Subcutaneous abdominal adipose tissue (tissue), 5 donors: ENCODE data around the gene CLTRN.

Experiments
- H3K27ac ChIP-seq: one replicate; pipeline ENCODE4 v1.7.0; 2013; ENCODE audit warnings: low read depth, mild to moderate bottlenecking, inconsistent platforms, low read length, moderate library complexity
- H3K27me3 ChIP-seq, 5 donors: one replicate each; pipeline ENCODE4 v1.7.0; 2013; ENCODE audit warnings: low read length in 5 of 5, inconsistent platforms in 1 of 5; ENCODE audit not compliant: control insufficient read depth in 5 of 5, insufficient read depth in 4 of 5
- H3K36me3 ChIP-seq, 5 donors: one replicate each; pipeline ENCODE4 v1.7.0; 2013; ENCODE audit warnings: low read length in 5 of 5; ENCODE audit not compliant: control insufficient read depth in 5 of 5, insufficient read depth in 5 of 5
- H3K4me1 ChIP-seq, 5 donors: one replicate each; pipeline ENCODE4 v1.7.0; 2013; ENCODE audit warnings: low read length in 5 of 5, mild to moderate bottlenecking in 3 of 5, moderate library complexity in 1 of 5; ENCODE audit not compliant: control insufficient read depth in 5 of 5, insufficient read depth in 5 of 5
- H3K4me3 ChIP-seq, 5 donors: one replicate each; pipeline ENCODE4 v1.7.0; 2013; ENCODE audit warnings: low read length in 5 of 5, low read depth in 1 of 5
- H3K9ac ChIP-seq, 5 donors: one replicate each; pipeline ENCODE4 v1.7.0; 2013; ENCODE audit warnings: low read length in 5 of 5, mild to moderate bottlenecking in 4 of 5, moderate library complexity in 3 of 5
- H3K9me3 ChIP-seq, 5 donors: one replicate each; pipeline ENCODE4 v1.7.0; 2013; ENCODE audit warnings: low read length in 5 of 5; ENCODE audit not compliant: control insufficient read depth in 5 of 5
- donor health status: healthy.
- donor health status: healthy.
- donor health status: healthy.
- donor health status: healthy.
- donor health status: healthy.

CLTRN gene

GRCh38 chrX:15680401-15680800 lies 15.8 kb upstream of the CLTRN start:
- Histone ChIP-seq H3K27me3 (no peaks in the 10 kb centered on the region), H3K36me3 (peaks cover 0 to 15% (median 4%) of the 10 kb centered on the region in 5 donors), H3K9ac (no peak overlapping the region), H3K9me3 (no peaks in the 10 kb centered on the region), H3K4me1 (peaks cover 6 to 16% (median 12%) of the 10 kb centered on the region in 5 donors), H3K27ac (no peak overlapping the region), H3K4me3 (no peak overlapping the region)

DNA sequence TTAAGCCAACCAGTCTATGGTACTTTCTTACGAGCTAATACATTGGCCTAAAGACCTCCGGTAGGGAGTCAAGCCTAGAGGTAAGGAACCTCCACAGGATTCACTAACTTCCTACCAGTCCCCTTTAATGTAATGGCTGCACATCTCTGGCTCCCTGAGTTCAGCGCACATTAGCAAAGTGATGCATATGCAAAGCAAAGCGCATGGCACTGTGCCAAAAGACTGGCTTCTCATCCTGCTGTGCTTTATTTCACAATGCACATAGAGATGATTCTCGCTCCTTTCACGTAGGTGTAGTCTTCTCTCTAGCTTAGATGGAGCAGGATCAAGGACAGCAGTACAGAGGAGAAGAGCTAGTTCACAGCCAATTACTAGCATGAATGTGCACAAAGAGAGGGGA lies 14.6 kb upstream of the CLTRN start:
- H3K4me1 ChIP-seq, result peaks cover 14 to 23% (median 16%) of the 10 kb centered on the region in 5 donors
- no peaks in the 10 kb centered on the region for H3K9me3 ChIP-seq
- H3K27me3 ChIP-seq, result peaks cover 0 to 4% (median 0%) of the 10 kb centered on the region in 5 donors
- no peak overlapping the region for H3K27ac ChIP-seq
- no peak overlapping the region for H3K4me3 ChIP-seq
- H3K9ac ChIP-seq, result no peak overlapping the region
- H3K36me3 ChIP-seq, result peaks cover 0 to 15% (median 4%) of the 10 kb centered on the region in 5 donors

- Histone ChIP-seq H3K4me3 (no peak overlapping the region), H3K4me1 (peaks cover 17 to 28% (median 19%) of the 10 kb centered on the region in 5 donors), H3K27ac (no peak overlapping the region), H3K27me3 (peaks cover 0 to 4% (median 0%) of the 10 kb centered on the region in 5 donors), H3K9ac (no peak overlapping the region), H3K9me3 (no peaks in the 10 kb centered on the region), H3K36me3 (peaks cover 0 to 15% (median 4%) of the 10 kb centered on the region in 5 donors)
Measured at GRCh38 chrX:15678339-15678738, 13.7 kb upstream of the CLTRN start.

- Histone ChIP-seq H3K4me3 (no peak overlapping the region), H3K27me3 (peaks cover 0 to 4% (median 0%) of the 10 kb centered on the region in 5 donors), H3K9ac (peak overlapping the region in 2 of 5 donors; percentile 31 to 82), H3K9me3 (no peaks in the 10 kb centered on the region), H3K36me3 (peaks cover 0 to 15% (median 3%) of the 10 kb centered on the region in 5 donors), H3K27ac (no peak overlapping the region), H3K4me1 (peaks cover 17 to 28% (median 19%) of the 10 kb centered on the region in 5 donors)
Measured at GRCh38 chrX:15676886-15677285, 12.3 kb upstream of the CLTRN start.

DNA sequence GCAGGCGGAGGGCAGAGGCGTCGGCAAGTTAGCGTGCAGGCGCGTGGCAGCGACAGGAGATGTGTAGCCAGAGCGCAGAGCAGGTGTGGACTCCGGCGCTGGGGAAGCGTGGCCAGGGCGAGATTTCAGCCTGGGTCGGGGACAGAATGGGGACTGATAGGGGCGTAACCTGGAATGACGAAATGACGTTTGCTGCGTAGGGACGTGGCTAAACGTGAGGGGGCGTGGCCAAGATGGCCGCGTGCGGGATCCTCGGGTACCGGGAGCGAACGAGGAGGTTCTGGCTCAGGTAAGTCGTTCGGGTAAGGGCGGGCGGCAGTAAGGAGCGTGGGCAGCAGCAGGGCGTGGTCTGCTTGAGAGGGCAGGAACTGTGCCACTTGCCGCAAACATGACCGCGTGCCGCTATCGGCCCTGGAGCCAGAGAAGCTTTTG lies 10.9 kb upstream of the CLTRN start:
- Histone ChIP-seq H3K27ac (peak overlapping the region; percentile 97), H3K9me3 (no peaks in the 10 kb centered on the region), H3K36me3 (peaks cover 0 to 10% (median 0%) of the 10 kb centered on the region in 5 donors), H3K4me3 (peak overlapping the region; percentile 94 to 100 (median 98)), H3K9ac (peak overlapping the region; percentile 56 to 86 (median 82)), H3K4me1 (peaks cover 17 to 28% (median 19%) of the 10 kb centered on the region in 5 donors), H3K27me3 (peaks cover 0 to 10% (median 0%) of the 10 kb centered on the region in 5 donors)

- Histone ChIP-seq H3K4me3 (peak overlapping the region; percentile 94 to 100 (median 98)), H3K27ac (peak overlapping the region; percentile 97), H3K27me3 (peaks cover 0 to 11% (median 0%) of the 10 kb centered on the region in 5 donors)
Measured at GRCh38 chrX:15674841-15675489, 10.4 kb upstream of the CLTRN start.

DNA sequence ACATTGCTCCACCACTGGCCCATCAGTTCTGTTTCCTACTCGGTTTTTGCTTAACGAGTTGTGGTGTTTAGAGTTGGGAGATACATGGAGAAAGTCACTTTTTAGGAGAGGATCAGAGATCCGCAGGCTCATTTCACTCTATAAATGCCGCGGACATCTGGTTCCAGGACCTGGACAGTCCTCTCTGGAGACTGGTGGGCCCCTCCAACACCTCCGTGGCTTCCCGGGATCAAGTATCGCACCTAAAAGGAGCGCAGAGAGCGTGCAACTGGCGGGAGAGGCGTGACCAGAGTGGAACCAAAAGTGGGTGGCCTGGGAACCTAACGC lies 9.9 kb upstream of the CLTRN start:
- H3K4me1 ChIP-seq, result peaks cover 17 to 28% (median 19%) of the 10 kb centered on the region in 5 donors
- peak overlapping the region; percentile 97 for H3K27ac ChIP-seq
- peaks cover 0 to 10% (median 0%) of the 10 kb centered on the region in 5 donors for H3K36me3 ChIP-seq
- peak overlapping the region; percentile 74 to 84 (median 80) for H3K9ac ChIP-seq
- H3K27me3 ChIP-seq, result peaks cover 0 to 11% (median 0%) of the 10 kb centered on the region in 5 donors
- H3K9me3 ChIP-seq, result no peaks in the 10 kb centered on the region
- H3K4me3 ChIP-seq, result peak overlapping the region; percentile 94 to 100 (median 98)

More at GRCh38 chrX:15674841-15675489, 10.4 kb upstream of the CLTRN start:
- H3K36me3 ChIP-seq, result peaks cover 0 to 10% (median 0%) of the 10 kb centered on the region in 5 donors
- peaks cover 17 to 28% (median 19%) of the 10 kb centered on the region in 5 donors for H3K4me1 ChIP-seq
- no peaks in the 10 kb centered on the region for H3K9me3 ChIP-seq
- peak overlapping the region; percentile 74 to 86 (median 82) for H3K9ac ChIP-seq

DNA sequence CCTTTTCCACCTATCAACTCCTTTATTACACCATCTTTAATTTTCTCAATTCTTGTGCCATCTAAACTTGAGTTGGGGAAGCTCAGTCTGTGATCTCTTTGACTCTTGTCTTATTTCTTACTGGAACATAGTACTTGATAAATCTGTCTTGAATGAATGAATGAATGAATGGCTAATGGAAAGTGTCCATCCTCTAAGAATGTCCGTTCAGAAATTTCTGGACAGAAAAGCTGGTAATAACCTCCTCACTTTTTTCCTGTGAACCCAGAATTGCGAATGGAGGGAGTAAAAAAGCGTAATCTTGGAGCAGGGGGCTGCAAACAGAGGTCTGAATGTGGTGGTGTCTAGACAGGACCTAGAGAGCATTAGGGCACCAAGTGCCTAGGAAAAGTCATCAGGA lies 9.4 kb upstream of the CLTRN start:
- H3K4me3 ChIP-seq, result peak overlapping the region; percentile 94 to 100 (median 98)
- peak overlapping the region in 4 of 5 donors; percentile 74 to 84 (median 81) for H3K9ac ChIP-seq
- H3K4me1 ChIP-seq, result peaks cover 17 to 28% (median 19%) of the 10 kb centered on the region in 5 donors
- H3K27me3 ChIP-seq, result peaks cover 0 to 14% (median 0%) of the 10 kb centered on the region in 5 donors
- H3K36me3 ChIP-seq, result peaks cover 0 to 5% (median 0%) of the 10 kb centered on the region in 5 donors
- H3K27ac ChIP-seq, result peak overlapping the region; percentile 97
- H3K9me3 ChIP-seq, result no peaks in the 10 kb centered on the region

DNA sequence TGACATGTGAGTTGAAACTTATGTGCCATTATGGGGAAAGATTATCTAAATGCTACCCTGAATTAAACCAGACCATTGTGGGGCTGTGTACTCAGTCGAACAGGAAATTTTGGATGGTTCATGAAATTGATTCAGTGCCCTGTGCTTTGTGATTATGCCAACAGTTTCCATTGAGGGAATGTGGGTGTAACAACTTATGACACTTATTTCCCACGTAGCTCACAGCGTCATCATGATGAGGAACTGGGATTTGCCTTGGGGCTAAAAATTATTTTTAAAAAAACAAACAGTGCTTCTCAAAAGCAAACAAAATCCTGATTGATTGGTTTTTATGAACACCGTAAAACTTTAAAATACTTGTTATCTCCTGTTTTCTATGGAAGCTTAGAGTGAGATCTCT lies 8.3 kb upstream of the CLTRN start:
- H3K4me1 ChIP-seq, result peaks cover 17 to 28% (median 19%) of the 10 kb centered on the region in 5 donors
- H3K27ac ChIP-seq, result no peak overlapping the region
- H3K4me3 ChIP-seq, result no peak overlapping the region
- H3K9ac ChIP-seq, result no peak overlapping the region
- no peaks in the 10 kb centered on the region for H3K9me3 ChIP-seq
- peaks cover 0 to 14% (median 0%) of the 10 kb centered on the region in 5 donors for H3K27me3 ChIP-seq
- no peaks in the 10 kb centered on the region for H3K36me3 ChIP-seq

- Histone ChIP-seq H3K27ac (no peak overlapping the region), H3K4me1 (no peaks in the 10 kb centered on the region), H3K9me3 (no peaks in the 10 kb centered on the region), H3K9ac (no peak overlapping the region), H3K36me3 (peaks cover 0 to 2% (median 0%) of the 10 kb centered on the region in 5 donors), H3K4me3 (no peak overlapping the region), H3K27me3 (peaks cover 5 to 43% (median 28%) of the 10 kb centered on the region in 5 donors)
Measured at GRCh38 chrX:15663439-15663838, 1.2 kb downstream of the CLTRN start.
